ENCODE measurements around the gene KNL1.
"Not testable (repeated sequence)": the region's sequence is repeated elsewhere in the genome, so short reads cannot be mapped to it uniquely, and the experiment has no call there.

The KNL1 gene

DNA sequence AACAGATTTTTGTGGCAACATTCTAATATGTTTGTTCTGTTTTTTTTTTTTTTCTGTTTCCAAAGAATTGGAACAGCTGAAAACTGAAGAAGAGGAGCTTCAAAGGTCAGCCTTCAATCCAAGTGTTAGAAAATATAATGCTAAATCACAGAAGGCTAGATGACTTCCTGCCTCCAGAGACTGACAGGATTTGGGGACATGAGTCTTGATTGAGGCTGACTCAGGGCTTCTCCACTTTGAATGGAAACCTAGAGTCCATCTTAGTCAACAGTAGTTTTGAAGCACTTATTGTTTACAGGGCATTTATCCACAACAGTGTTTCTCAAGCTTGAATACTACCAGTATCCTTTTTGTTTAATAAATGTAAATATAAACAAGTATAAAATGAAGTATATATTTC lies 56.4 kb downstream of the KNL1 start:
- Histone ChIP-seq H3K27ac (ENCODE audit: low read length) (no peak overlapping the region), H3K9me2 (replicated peaks; ENCODE audit: insufficient read depth, low read length) (no peaks in the 10 kb centered on the region), H3K27me3 (replicated peaks; ENCODE audit: insufficient read depth, low read length) (no peaks in the 10 kb centered on the region), H4K20me1 (ENCODE audit: insufficient read depth, low read length) (no peaks in the 10 kb centered on the region), H3K9me3 (replicated peaks; ENCODE audit: insufficient read depth, low read length) (no peaks in the 10 kb centered on the region), H3K36me3 (replicated peaks; ENCODE audit: insufficient read depth, low read length) (peaks cover 7% of the 10 kb centered on the region; the same call in 1 of the 2 replicates), H3K9ac (ENCODE audit: low read length) (no peak overlapping the region), H3F3A (ENCODE audit: insufficient read depth, low read length) (no peaks in the 10 kb centered on the region), H3K4me2 (ENCODE audit: low read depth, low read length) (no peak overlapping the region), H3K4me3 (ENCODE audit: low read length) (no peak overlapping the region), H2AFZ (ENCODE audit: low read length) (no peak overlapping the region), H3K4me1 (ENCODE audit: low read length) (no peaks in the 10 kb centered on the region), H3K79me2 (ENCODE audit: low read length) (no peaks in the 10 kb centered on the region)
- no peak for DNase-seq
- TF ChIP-seq, protein P1, sequence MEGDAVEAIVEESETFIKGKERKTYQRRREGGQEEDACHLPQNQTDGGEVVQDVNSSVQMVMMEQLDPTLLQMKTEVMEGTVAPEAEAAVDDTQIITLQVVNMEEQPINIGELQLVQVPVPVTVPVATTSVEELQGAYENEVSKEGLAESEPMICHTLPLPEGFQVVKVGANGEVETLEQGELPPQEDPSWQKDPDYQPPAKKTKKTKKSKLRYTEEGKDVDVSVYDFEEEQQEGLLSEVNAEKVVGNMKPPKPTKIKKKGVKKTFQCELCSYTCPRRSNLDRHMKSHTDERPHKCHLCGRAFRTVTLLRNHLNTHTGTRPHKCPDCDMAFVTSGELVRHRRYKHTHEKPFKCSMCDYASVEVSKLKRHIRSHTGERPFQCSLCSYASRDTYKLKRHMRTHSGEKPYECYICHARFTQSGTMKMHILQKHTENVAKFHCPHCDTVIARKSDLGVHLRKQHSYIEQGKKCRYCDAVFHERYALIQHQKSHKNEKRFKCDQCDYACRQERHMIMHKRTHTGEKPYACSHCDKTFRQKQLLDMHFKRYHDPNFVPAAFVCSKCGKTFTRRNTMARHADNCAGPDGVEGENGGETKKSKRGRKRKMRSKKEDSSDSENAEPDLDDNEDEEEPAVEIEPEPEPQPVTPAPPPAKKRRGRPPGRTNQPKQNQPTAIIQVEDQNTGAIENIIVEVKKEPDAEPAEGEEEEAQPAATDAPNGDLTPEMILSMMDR (IDR thresholded peaks at IDR 0.05; ENCODE audit: low read length), result no peak
- no peak for TF ChIP-seq EZH2phosphoT487 (IDR thresholded peaks at IDR 0.05; ENCODE audit: low read length)
- TF ChIP-seq EZH2 (optimal IDR thresholded peaks at IDR 0.05; ENCODE audit: low read depth, low read length), result no peak

DNA sequence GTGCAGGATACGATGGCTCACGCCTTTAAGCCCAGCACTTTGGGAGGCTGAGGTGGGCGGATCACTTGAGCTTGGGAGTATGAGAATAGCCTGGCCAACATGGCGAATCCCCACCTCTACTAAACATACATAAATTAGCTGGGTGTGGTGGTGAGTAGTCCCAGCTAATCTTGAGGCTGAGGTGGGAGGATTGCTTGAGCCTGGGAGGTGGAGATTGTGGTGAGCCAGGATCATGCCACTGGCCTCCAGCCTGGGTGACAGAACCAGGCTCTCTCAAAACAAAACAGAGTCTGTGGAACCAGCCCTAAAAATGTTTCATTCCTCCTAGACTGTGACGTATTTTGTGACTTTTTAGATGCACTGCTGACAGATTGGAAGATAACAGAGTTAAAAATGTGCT lies 66.6 kb downstream of the KNL1 start:
- Histone ChIP-seq H3K27me3 (replicated peaks; ENCODE audit: insufficient read depth, low read length) (no peaks in the 10 kb centered on the region), H3K79me2 (ENCODE audit: low read length) (no peaks in the 10 kb centered on the region), H4K20me1 (ENCODE audit: insufficient read depth, low read length) (no peaks in the 10 kb centered on the region), H3K9me2 (replicated peaks; ENCODE audit: insufficient read depth, low read length) (no peaks in the 10 kb centered on the region), H3K27ac (ENCODE audit: low read length) (no peak overlapping the region), H3K4me3 (ENCODE audit: low read length) (no peak overlapping the region), H3K9ac (ENCODE audit: low read length) (no peak overlapping the region), H2AFZ (ENCODE audit: low read length) (no peak overlapping the region), H3K36me3 (replicated peaks; ENCODE audit: insufficient read depth, low read length) (0 out of 2 replicates have a peak, but pooled peaks cover 4% of the 10 kb centered on the region), H3K9me3 (replicated peaks; ENCODE audit: insufficient read depth, low read length) (no peaks in the 10 kb centered on the region), H3F3A (ENCODE audit: insufficient read depth, low read length) (no peaks in the 10 kb centered on the region), H3K4me2 (ENCODE audit: low read depth, low read length) (no peak overlapping the region), H3K4me1 (ENCODE audit: low read length) (no peaks in the 10 kb centered on the region)
- DNase-seq, result no peak
- TF ChIP-seq EZH2 (optimal IDR thresholded peaks at IDR 0.05; ENCODE audit: low read depth, low read length), result no peak

DNA sequence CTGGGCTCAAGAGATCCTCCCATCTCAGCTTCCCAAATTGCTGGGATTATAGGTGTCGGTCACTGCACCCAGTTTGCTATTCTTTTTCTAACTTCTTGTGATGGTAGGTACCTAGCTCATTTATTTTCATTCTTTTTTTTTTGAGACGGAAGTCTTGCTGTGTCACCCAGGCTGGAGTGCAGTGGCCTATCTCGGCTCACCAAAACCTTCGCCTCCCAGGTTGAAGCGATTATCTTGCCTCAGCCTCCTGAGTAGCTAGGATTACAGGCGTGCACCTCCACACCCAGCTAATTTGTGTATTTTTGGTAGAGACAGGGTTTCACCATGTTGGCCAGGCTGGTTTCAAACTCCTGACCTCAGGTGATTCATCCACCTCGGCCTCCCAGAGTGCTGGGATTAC lies 70.9 kb downstream of the KNL1 start:
- H3K4me2 ChIP-seq (ENCODE audit: low read depth, low read length), result no peak overlapping the region
- H3K79me2 ChIP-seq (ENCODE audit: low read length), result no peaks in the 10 kb centered on the region
- H3K9ac ChIP-seq (ENCODE audit: low read length), result no peak overlapping the region
- no peaks in the 10 kb centered on the region for H3K27me3 ChIP-seq (replicated peaks; ENCODE audit: insufficient read depth, low read length)
- no peaks in the 10 kb centered on the region for H3F3A ChIP-seq (ENCODE audit: insufficient read depth, low read length)
- no peaks in the 10 kb centered on the region for H4K20me1 ChIP-seq (ENCODE audit: insufficient read depth, low read length)
- TF ChIP-seq EZH2 (optimal IDR thresholded peaks at IDR 0.05; ENCODE audit: low read depth, low read length), result no peak
- no peak for TF ChIP-seq EZH2phosphoT487 (IDR thresholded peaks at IDR 0.05; ENCODE audit: low read length)
- TF ChIP-seq, protein P1 (IDR thresholded peaks at IDR 0.05; ENCODE audit: low read length), result no peak
- H3K27ac ChIP-seq (ENCODE audit: low read length), result no peak overlapping the region
- H3K9me2 ChIP-seq (replicated peaks; ENCODE audit: insufficient read depth, low read length), result no peaks in the 10 kb centered on the region
- H3K4me3 ChIP-seq (ENCODE audit: low read length), result no peak overlapping the region
- DNase-seq, result no peak
- no peaks in the 10 kb centered on the region for H3K4me1 ChIP-seq (ENCODE audit: low read length)
- no peak overlapping the region for H2AFZ ChIP-seq (ENCODE audit: low read length)
- 0 out of 2 replicates have a peak, but pooled peaks cover 4% of the 10 kb centered on the region for H3K36me3 ChIP-seq (replicated peaks; ENCODE audit: insufficient read depth, low read length)
- H3K9me3 ChIP-seq (replicated peaks; ENCODE audit: insufficient read depth, low read length), result no peaks in the 10 kb centered on the region

DNA sequence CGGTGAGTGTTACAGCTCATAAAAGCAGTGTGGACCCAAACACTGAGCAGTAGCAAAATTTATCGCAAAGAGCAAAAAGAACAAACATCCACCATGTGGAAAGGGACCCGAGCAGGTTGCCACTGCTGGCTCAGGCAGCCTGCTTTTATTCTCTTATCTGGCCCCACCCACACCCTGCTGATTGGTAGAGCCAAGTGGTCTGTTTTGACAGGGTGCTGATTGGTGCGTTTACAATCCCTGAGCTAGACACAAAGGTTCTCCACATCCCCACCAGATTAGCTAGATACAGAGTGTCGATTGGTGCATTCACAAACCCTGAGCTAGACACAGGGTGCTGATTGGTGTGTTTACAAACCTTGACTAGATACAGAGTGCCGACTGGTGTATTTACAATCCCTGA lies 82.2 kb downstream of the KNL1 start:
- not testable (repeated sequence) for H3K4me1 ChIP-seq (ENCODE audit: low read length); H3K27me3 ChIP-seq (replicated peaks; ENCODE audit: insufficient read depth, low read length); H3K27ac ChIP-seq (ENCODE audit: low read length); H3K4me2 ChIP-seq (ENCODE audit: low read depth, low read length); H2AFZ ChIP-seq (ENCODE audit: low read length); H3K9ac ChIP-seq (ENCODE audit: low read length); H3K9me3 ChIP-seq (replicated peaks; ENCODE audit: insufficient read depth, low read length); H3K4me3 ChIP-seq (ENCODE audit: low read length); H3F3A ChIP-seq (ENCODE audit: insufficient read depth, low read length); H3K79me2 ChIP-seq (ENCODE audit: low read length); H4K20me1 ChIP-seq (ENCODE audit: insufficient read depth, low read length); H3K36me3 ChIP-seq (replicated peaks; ENCODE audit: insufficient read depth, low read length); DNase-seq; H3K9me2 ChIP-seq (replicated peaks; ENCODE audit: insufficient read depth, low read length)

DNA sequence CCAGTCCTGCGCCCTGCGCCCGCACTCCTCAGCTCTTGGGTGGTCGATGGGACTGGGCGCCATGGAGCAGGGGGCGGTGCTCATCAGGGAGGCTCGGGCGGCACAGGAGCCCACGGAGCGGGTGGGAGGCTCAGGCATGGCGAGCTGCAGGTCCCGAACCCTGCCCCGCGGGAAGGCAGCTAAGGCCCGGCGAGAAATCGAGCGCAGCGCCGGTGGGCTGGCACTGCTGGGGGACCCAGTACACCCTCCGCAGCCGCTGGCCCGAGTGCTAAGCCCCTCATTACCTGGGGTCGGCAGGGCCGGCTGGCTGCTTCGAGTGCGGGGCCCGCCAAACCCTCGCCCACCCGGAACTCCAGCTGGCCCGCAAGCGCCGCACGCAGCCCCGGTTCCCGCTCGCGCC lies 82.9 kb downstream of the KNL1 start:
- H3F3A ChIP-seq (ENCODE audit: insufficient read depth, low read length); H3K4me3 ChIP-seq (ENCODE audit: low read length); H4K20me1 ChIP-seq (ENCODE audit: insufficient read depth, low read length); H3K9ac ChIP-seq (ENCODE audit: low read length); H2AFZ ChIP-seq (ENCODE audit: low read length); H3K4me1 ChIP-seq (ENCODE audit: low read length); H3K79me2 ChIP-seq (ENCODE audit: low read length); H3K27me3 ChIP-seq (replicated peaks; ENCODE audit: insufficient read depth, low read length); H3K4me2 ChIP-seq (ENCODE audit: low read depth, low read length); H3K9me3 ChIP-seq (replicated peaks; ENCODE audit: insufficient read depth, low read length); H3K9me2 ChIP-seq (replicated peaks; ENCODE audit: insufficient read depth, low read length); DNase-seq; H3K27ac ChIP-seq (ENCODE audit: low read length); H3K36me3 ChIP-seq (replicated peaks; ENCODE audit: insufficient read depth, low read length): not testable (repeated sequence)

Data from MM.1S (cell line).